GM21528 (cell line): Measurements from ENCODE around the gene MRPS18A.

Experiments
- ATAC-seq: cut with Tn5 transposase; IDR thresholded peaks from one replicate; pipeline ENCODE4 v1.9.1; 2021; ENCODE audit warnings: mild to moderate bottlenecking, moderate library complexity; ENCODE audit not compliant: unreplicated experiment, low FRiP score

The MRPS18A gene

GRCh38 chr6:43699564-43700186 is 12.1 kb upstream of the MRPS18A start:
- ATAC-seq, result no peak

GRCh38 chr6:43698584-43699349 is 11.2 kb upstream of the MRPS18A start:
- ATAC-seq, result no peak

GRCh38 chr6:43697421-43697820 is 9.8 kb upstream of the MRPS18A start:
- no peak for ATAC-seq

DNA sequence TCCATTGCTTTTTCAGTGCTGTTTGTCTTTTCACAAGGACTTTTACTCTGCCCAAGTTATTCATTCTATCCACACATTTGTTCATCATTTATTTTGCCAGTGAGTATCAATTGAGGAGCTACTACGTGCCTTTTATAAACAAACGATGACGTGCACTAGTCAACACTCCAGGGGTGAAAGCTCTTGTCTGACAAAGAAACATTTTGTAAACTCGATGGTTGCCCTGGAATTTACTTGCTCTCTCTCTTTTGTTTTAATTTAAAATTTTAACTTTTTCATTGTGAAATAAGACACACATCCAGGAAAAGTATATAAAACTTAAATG is 8.3 kb upstream of the MRPS18A start:
- no peak for ATAC-seq

DNA sequence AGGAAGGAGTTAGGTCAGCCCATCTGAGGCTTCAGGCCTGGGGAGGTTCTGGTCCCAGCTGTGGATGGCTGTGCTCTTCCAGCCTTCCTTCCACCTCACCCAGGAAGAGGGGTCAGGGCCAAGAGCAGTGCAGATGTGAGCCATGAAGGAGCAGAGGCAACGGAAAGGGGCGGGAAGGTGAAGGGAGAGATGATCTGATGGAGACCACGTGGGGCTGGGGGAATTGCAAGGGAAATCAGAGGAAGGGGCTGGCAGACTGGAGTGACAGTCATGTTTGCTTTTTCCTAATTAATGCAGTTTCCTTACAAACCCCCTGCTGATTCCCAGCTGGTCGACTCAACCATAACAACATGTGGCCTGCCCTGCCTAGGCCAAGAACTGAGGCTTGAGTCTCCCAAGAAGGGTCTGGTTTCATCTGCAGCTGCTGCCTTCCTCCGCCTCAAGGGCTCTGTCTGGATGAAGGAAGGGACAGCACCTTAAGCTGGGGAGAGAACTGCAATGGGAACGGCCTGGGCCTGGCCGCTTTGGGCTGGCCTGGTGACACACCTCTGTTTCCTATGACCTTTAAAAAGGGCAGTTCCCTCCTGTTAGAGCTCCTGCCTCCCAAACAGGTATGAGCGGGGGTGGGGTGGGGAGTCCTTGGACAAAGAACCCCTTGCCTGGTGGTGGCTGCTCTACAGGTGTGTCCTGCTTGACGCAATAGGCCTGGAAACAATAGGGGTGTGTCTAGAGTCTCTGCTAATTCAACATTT is 7.8 kb upstream of the MRPS18A start:
- ATAC-seq, result no peak

- ATAC-seq, result no peak
Measured at GRCh38 chr6:43689421-43689820, 1.8 kb upstream of the MRPS18A start.

DNA sequence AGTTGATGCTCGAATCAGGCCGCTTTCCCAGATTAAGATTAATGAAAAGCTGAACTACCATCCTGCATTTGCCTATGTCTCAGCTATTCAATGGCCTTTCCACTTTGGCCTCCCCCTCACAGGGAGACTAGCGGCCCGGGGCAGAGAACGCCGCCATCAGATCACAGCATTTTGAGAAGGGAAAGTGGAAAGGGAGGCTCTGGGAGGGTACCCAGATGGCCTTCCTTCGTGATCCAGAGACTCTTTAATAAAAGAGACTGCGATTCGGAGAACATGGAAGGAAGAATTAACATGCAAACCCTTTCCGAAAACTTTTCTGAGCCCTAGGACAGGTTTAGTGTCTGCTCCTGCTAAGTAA is 533 bp downstream of the MRPS18A start:
- ATAC-seq, result no peak

DNA sequence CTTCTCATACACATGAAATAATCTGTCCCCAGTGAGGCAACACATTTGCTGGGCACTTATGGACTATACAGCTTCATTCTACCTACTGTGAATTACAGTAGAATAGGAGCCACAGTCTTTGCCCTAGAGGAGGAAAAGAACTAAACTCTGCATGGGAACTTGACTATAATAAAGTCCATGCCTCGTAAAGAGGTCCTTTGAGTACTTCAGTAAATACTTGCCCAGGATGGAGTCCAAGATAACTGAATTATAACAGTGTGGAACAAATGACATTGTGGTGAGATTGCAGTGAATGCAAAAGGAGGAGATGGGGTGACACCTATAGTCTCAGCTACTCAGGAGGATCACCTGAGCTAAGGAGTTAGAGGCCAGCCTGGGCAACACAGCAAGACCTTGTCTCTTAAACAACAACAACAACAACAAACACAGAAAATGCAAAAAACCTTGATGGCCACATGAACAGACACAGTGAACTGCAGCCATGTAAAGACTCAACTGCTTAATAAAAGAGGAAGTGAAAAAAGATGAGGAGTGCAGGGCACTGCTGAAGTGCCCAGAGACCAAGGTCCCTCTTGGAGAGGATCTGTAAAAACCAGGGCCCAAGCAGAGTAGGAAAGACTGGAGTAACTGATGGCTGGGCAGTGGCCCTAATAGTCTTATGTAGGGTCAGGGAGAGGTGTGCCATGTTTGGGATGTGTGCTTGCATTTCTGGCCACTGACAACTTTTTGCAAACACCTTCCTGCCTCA is 3.7 kb downstream of the MRPS18A start:
- no peak for ATAC-seq

GRCh38 chr6:43682724-43683429 is 4.7 kb downstream of the MRPS18A start:
- ATAC-seq, result no peak

GRCh38 chr6:43681303-43681702 is 6.3 kb downstream of the MRPS18A start:
- ATAC-seq, result no peak

DNA sequence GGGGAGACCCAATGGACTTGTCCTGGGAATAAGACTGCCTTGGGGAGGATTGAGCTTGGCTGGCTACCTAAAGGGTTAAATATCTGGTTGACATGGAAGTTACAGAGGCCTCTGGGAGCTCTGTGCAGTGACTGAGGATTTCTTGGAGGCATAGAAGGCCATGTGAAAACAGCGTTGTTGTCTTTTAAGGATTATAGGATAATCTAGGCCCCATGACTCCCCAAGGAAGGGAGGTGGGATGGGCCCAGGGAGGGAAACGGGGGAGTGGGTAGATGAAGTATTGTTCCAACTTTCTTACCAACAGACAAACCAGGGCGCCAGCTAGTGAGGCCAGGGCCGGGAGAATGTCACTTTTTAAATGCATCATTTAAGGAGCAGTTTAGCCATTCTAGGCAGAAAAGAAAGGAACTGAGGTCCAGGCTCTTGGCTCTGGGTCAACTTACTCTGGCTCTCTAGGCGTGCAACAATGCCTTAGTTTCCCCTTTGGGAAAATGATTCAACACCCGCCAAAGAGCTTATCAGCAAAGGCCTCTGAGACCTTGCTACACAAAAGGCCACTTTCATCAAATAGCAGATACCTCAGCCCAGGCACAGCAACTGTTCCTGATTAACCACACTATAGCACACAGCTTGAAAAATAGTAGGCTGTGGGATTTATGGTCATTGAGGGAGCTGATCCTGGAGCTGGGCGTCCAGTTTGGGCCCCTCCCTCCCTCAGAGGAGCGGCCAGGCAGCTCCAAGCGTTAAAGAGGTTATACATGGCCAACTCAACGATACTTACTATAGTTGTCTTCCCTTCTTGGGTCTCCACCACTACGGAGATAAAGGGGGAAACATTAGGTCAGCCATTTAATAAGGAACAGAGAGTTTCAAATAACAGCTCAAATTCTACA is 7.0 kb downstream of the MRPS18A start:
- ATAC-seq, result no peak

- no peak for ATAC-seq
Measured at GRCh38 chr6:43679057-43679456, 8.5 kb downstream of the MRPS18A start.

GRCh38 chr6:43678341-43678740 is 9.2 kb downstream of the MRPS18A start:
- no peak for ATAC-seq

- no peak for ATAC-seq
Measured at GRCh38 chr6:43677759-43678158, 9.8 kb downstream of the MRPS18A start.

DNA sequence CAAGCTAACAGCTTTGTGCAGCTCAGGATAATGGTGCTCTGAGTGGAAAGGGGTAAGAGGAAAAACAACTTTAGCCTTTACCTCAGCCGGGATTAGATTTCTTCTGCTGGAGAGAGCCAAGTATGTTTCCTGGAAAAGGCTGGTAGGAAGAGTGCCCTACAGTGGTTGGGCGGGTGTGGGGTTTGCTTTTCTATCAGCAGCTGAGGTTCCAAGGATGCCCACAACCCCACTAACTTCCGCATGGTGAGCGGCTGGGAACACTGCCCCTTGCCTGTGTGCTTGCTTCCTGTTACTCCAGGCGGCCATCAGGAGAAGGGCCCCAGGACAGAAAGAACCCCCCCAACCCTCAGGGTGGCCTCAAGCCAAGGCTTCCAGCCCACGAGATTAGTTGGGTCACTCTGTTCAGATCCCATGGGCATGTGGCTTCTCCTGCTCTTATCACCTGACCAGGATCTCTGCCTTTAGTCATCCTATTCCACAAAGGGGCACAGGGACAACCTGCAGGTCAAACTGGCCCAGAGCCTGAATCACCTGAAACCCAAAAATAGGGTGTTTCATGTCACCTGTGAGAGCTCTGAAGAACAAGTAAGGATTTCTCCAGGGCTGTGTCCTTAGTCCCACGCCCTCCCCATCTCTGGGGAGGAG is 10.5 kb downstream of the MRPS18A start:
- ATAC-seq, result no peak

DNA sequence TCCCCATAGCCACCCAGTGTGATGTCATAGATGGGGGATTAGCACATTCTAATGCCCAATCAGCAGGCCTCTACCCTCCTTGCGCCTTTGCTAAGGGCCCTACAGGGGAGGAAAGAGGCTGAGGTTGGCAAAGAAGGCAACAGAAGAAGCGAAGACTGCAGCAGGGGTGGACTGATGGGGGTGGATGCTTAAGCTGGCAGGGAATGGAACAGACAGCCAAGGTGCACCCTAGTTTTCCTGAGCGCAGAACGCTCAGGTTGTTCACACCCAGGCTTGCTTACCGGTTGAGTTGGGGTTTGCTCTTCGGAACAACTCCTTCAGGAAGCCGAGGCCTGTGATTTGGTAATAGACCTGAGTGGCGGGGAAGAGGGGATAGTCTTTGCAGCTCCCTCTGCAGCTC is 12.7 kb downstream of the MRPS18A start:
- no peak for ATAC-seq

DNA sequence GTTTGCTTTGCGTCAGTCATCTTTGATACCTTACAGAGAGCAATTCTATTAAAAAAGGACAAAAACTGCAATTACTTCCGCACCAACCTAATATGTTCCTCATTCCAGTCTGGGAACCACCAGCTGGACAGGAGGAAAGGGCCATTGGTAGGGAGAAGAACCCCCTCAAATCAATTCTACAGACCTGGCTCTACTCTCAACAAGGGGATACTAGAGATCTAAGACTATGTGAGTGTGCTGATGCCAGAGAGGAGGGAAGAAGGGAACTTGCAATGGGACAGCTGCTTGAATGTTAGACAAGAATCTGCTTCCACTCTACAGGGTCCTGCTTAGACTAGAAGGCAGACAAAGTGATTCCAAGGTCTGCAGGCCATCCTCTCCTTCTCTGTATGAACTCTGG is 13.3 kb downstream of the MRPS18A start:
- ATAC-seq, result no peak

GRCh38 chr6:43673444-43674084 is 14.0 kb downstream of the MRPS18A start:
- ATAC-seq, result no peak
